ENCODE data around the gene SDR39U1.

The SDR39U1 gene

DNA sequence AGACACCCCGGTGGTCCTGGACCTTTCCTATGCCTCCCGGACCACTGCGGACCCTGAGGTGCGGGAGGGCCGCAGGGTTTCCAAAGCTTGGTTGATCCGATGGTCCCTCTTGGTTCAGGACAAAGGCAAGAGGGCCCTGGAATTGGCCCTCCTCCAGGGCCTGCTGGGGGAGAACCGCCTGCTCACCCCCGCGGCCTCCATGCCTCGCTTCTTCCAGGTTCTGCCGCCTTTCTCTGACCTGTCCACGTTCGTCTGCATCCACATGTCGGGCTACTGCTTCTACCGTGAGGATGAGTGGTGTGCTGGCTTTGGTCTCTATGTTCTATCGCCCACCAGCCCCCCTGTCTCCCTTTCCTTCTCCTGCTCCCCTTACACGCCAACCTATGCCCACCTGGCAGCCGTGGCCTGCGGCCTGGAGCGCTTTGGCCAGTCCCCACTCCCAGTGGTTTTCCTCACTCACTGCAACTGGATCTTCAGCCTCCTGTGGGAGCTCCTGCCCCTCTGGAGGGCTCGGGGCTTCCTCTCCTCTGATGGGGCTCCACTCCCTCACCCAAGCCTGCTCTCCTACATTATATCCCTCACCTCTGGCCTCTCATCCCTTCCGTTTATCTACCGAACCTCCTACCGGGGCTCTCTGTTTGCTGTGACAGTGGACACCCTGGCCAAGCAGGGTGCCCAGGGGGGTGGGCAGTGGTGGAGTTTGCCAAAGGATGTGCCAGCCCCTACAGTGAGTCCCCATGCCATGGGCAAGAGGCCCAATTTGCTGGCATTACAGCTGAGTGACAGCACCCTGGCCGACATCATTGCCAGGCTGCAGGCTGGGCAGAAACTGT is 26.9 kb downstream of the SDR39U1 start:
- no peak overlapping the region for H3K27ac ChIP-seq (ENCODE audit: low read length)
- TF ChIP-seq EZH2phosphoT487 (IDR thresholded peaks at IDR 0.05; ENCODE audit: low read depth) = no peak
- TF ChIP-seq, protein P1, sequence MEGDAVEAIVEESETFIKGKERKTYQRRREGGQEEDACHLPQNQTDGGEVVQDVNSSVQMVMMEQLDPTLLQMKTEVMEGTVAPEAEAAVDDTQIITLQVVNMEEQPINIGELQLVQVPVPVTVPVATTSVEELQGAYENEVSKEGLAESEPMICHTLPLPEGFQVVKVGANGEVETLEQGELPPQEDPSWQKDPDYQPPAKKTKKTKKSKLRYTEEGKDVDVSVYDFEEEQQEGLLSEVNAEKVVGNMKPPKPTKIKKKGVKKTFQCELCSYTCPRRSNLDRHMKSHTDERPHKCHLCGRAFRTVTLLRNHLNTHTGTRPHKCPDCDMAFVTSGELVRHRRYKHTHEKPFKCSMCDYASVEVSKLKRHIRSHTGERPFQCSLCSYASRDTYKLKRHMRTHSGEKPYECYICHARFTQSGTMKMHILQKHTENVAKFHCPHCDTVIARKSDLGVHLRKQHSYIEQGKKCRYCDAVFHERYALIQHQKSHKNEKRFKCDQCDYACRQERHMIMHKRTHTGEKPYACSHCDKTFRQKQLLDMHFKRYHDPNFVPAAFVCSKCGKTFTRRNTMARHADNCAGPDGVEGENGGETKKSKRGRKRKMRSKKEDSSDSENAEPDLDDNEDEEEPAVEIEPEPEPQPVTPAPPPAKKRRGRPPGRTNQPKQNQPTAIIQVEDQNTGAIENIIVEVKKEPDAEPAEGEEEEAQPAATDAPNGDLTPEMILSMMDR (IDR thresholded peaks at IDR 0.05; ENCODE audit: low read depth, low read length) = no peak
- no peaks in the 10 kb centered on the region for H3K4me1 ChIP-seq (ENCODE audit: low read length)
- H4K20me1 ChIP-seq (ENCODE audit: insufficient read depth, low read length) = no peaks in the 10 kb centered on the region
- H3K27me3 ChIP-seq (ENCODE audit: low read depth, low read length) = no peaks in the 10 kb centered on the region
- H2AFZ ChIP-seq (ENCODE audit: low read depth, low read length) = no peak overlapping the region
- H3K9ac ChIP-seq (ENCODE audit: low read length) = no peak overlapping the region
- no peaks in the 10 kb centered on the region for H3K36me3 ChIP-seq (replicated peaks; ENCODE audit: low read depth, low read length)
- no peak overlapping the region for H3K4me2 ChIP-seq (ENCODE audit: low read length)
- no peaks in the 10 kb centered on the region for H3K9me3 ChIP-seq (ENCODE audit: insufficient read depth, low read length)
- no peak overlapping the region for H3K4me3 ChIP-seq (ENCODE audit: low read length)
- no peaks in the 10 kb centered on the region for H3K79me2 ChIP-seq (ENCODE audit: low read length)

DNA sequence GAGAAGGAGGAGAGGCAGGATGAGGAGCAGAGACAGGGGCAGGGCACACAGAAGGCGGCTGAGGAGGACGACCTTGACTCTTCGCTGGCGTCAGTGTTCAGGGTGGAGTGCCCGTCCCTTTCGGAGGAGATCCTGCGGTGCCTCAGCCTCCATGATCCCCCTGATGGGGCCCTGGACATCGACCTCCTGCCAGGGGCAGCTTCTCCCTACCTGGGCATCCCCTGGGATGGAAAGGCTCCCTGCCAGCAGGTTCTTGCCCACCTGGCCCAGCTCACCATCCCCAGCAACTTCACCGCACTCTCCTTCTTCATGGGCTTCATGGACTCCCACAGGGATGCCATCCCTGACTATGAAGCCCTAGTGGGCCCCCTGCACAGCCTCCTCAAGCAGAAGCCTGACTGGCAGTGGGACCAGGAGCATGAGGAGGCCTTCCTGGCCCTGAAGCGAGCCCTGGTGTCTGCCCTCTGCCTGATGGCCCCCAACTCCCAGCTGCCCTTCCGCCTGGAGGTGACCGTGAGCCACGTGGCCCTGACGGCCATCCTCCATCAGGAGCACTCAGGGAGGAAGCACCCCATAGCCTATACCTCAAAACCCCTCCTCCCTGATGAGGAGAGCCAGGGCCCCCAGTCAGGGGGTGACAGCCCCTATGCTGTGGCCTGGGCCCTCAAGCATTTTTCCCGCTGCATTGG is 27.7 kb downstream of the SDR39U1 start:
- TF ChIP-seq, protein P1 (IDR thresholded peaks at IDR 0.05; ENCODE audit: low read depth, low read length) = no peak
- TF ChIP-seq EZH2phosphoT487 (IDR thresholded peaks at IDR 0.05; ENCODE audit: low read depth) = no peak
- Histone ChIP-seq H3K36me3 (replicated peaks; ENCODE audit: low read depth, low read length) (no peaks in the 10 kb centered on the region), H3K27ac (ENCODE audit: low read length) (no peak overlapping the region), H4K20me1 (ENCODE audit: insufficient read depth, low read length) (no peaks in the 10 kb centered on the region), H3K9ac (ENCODE audit: low read length) (no peak overlapping the region), H3K4me3 (ENCODE audit: low read length) (no peak overlapping the region), H3K9me3 (ENCODE audit: insufficient read depth, low read length) (no peaks in the 10 kb centered on the region), H3K4me1 (ENCODE audit: low read length) (no peaks in the 10 kb centered on the region), H3K27me3 (ENCODE audit: low read depth, low read length) (peaks cover 3% of the 10 kb centered on the region), H3K79me2 (ENCODE audit: low read length) (no peaks in the 10 kb centered on the region), H3K4me2 (ENCODE audit: low read length) (no peak overlapping the region), H2AFZ (ENCODE audit: low read depth, low read length) (no peak overlapping the region)

DNA sequence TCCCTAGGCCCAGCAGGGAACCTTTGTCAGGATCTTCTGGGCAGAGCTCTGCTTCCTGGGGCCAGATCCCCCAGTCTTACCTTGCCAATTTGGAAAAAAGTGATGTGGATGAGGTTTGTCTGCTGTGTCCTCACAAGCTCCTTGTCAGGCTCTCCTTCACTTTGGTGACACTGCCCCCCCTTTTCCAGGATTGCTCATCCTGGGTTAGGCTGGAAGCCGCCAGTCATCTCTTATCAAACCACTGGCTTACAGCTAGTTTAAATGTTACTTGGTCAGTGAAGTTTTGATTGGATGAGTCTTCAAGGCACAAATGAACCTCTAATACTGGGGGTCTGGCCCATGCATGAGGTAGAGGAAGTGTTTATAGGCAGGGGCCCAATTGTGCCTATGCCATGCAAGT is 28.5 kb downstream of the SDR39U1 start:
- no peaks in the 10 kb centered on the region for H4K20me1 ChIP-seq (ENCODE audit: insufficient read depth, low read length)
- TF ChIP-seq EZH2phosphoT487 (IDR thresholded peaks at IDR 0.05; ENCODE audit: low read depth) = no peak
- TF ChIP-seq, protein P1 (IDR thresholded peaks at IDR 0.05; ENCODE audit: low read depth, low read length) = no peak
- H3K9ac ChIP-seq (ENCODE audit: low read length) = no peak overlapping the region
- peaks cover 8% of the 10 kb centered on the region for H3K27me3 ChIP-seq (ENCODE audit: low read depth, low read length)
- no peak overlapping the region for H2AFZ ChIP-seq (ENCODE audit: low read depth, low read length)
- no peak overlapping the region for H3K27ac ChIP-seq (ENCODE audit: low read length)
- no peaks in the 10 kb centered on the region for H3K9me3 ChIP-seq (ENCODE audit: insufficient read depth, low read length)
- no peaks in the 10 kb centered on the region for H3K36me3 ChIP-seq (replicated peaks; ENCODE audit: low read depth, low read length)
- H3K79me2 ChIP-seq (ENCODE audit: low read length) = no peaks in the 10 kb centered on the region
- H3K4me2 ChIP-seq (ENCODE audit: low read length) = no peak overlapping the region
- no peaks in the 10 kb centered on the region for H3K4me1 ChIP-seq (ENCODE audit: low read length)
- H3K4me3 ChIP-seq (ENCODE audit: low read length) = no peak overlapping the region
